Endothelial cell of umbilical vein (primary cell): ENCODE data around the gene DEDD. TPM values are rescaled to one million over a fixed set of nuclear protein-coding genes. Genes with fewer than 3 reads are reported as not detected.

Experiments
- BruUV-seq: library from RNA; stranded (reverse); fragments of 400-500 nt; replicated peaks from 2 replicates; lab custom pipeline; 2021; lab: Mats Ljungman, UMichigan
- CTCF ChIA-PET: fragments of 300-600, 350-600 bp; sonication (Branson Sonifier 250); formaldehyde crosslinking; loops from one replicate; lab custom pipeline; 2021; ENCODE audit warnings: antibody characterized with exemption, inconsistent platforms; lab: Charles Lee
- POLR2A ChIA-PET: fragments of 300-600, 350-600 bp; sonication (Branson Sonifier 250); formaldehyde crosslinking; loops from one replicate; lab custom pipeline; 2021; ENCODE audit warnings: antibody characterized with exemption, inconsistent platforms; lab: Charles Lee
- DNase-seq: peaks from one replicate; pipeline ENCODE4 v3.0.0-alpha.2; 2011; ENCODE audit warnings: low read depth, low spot score
- FAIRE-seq: peaks from 2 replicates; lab custom pipeline; 2011; peaks lifted over from hg19 to GRCh38; lab: Jason Lieb, UNC
- H2AFZ ChIP-seq: 2 replicates; pipeline ENCODE4 v1.6.0; 2012; ENCODE audit warnings: low read depth, low read length, control low read depth, inconsistent platforms
- H3K27ac ChIP-seq: 2 replicates; pipeline ENCODE4 v1.5.1; 2011; ENCODE audit warnings: low read depth, mild to moderate bottlenecking, control low read depth, low read length, moderate library complexity; ENCODE audit not compliant: insufficient read depth
- H3K27me3 ChIP-seq, 2 experiments: 2 replicates each; pipeline versions ENCODE4 v1.6.0 to v1.6.1; 2011; ENCODE audit warnings: low read length in 2 of 2, mixed read lengths in 1 of 2; ENCODE audit not compliant: control insufficient read depth in 2 of 2, insufficient read depth in 2 of 2
- H3K36me3 ChIP-seq, 2 experiments: 2 replicates in 1 of 2; 3 replicates in 1 of 2; pipeline ENCODE4 v1.5.1; 2011; ENCODE audit warnings: low read length in 2 of 2, mild to moderate bottlenecking in 1 of 2, moderate library complexity in 1 of 2; ENCODE audit not compliant: control insufficient read depth in 2 of 2, insufficient read depth in 2 of 2; ENCODE audit errors: extremely low read depth in 1 of 2
- H3K4me1 ChIP-seq: 3 replicates; pipeline ENCODE4 v1.5.1; 2011; ENCODE audit warnings: mild to moderate bottlenecking, low read length; ENCODE audit not compliant: control insufficient read depth, insufficient read depth; ENCODE audit errors: extremely low read depth
- H3K4me2 ChIP-seq: 2 replicates; pipeline ENCODE4 v1.6.1; 2011; ENCODE audit warnings: low read length, control low read depth, mixed read lengths; ENCODE audit not compliant: insufficient read depth
- H3K4me3 ChIP-seq, 3 experiments: fragments of 200-600 bp in 1 of 3; sonication (generic), shearing (Covaris generic) in 1 of 3; replicated peaks in 1 of 3; 2 replicates each; pipeline ENCODE4 v1.5.1; 2011 to 2016; ENCODE audit warnings: control low read depth in 3 of 3, low read length in 3 of 3, mild to moderate bottlenecking in 2 of 3, inconsistent platforms in 1 of 3, low read depth in 1 of 3, moderate library complexity in 1 of 3; ENCODE audit not compliant: insufficient read depth in 1 of 3
- H3K79me2 ChIP-seq: 2 replicates; pipeline ENCODE4 v1.6.0; 2012; ENCODE audit warnings: low read length, inconsistent platforms; ENCODE audit not compliant: control insufficient read depth, insufficient read depth
- H3K9ac ChIP-seq: replicated peaks from 2 replicates; pipeline ENCODE3; 2011; ENCODE audit warnings: low read length, control low read depth; ENCODE audit not compliant: insufficient read depth; ENCODE audit errors: extremely low read depth
- H3K9me1 ChIP-seq: replicated peaks from 3 replicates; pipeline ENCODE4 v1.6.0; 2011; ENCODE audit warnings: mild to moderate bottlenecking, low read length; ENCODE audit not compliant: control insufficient read depth, insufficient read depth; ENCODE audit errors: extremely low read depth
- H3K9me3 ChIP-seq: replicated peaks from 2 replicates; pipeline ENCODE4 v1.5.1; 2012; ENCODE audit warnings: low read length, inconsistent platforms; ENCODE audit not compliant: control insufficient read depth, insufficient read depth
- H4K20me1 ChIP-seq: replicated peaks from 2 replicates; pipeline ENCODE3; 2011; ENCODE audit warnings: mild to moderate bottlenecking, low read length; ENCODE audit not compliant: control insufficient read depth, insufficient read depth; ENCODE audit errors: extremely low read depth
- CTCF ChIP-seq, 2 donors: IDR thresholded peaks; 1 replicate in 1 of 2; 2 replicates in 1 of 2; pipeline ENCODE4 v1.5.1; 2011; ENCODE audit warnings: low read length in 2 of 2, mild to moderate bottlenecking in 2 of 2, moderate library complexity in 2 of 2, control low read depth in 1 of 2, inconsistent platforms in 1 of 2, low read depth in 1 of 2; ENCODE audit not compliant: insufficient read depth in 1 of 2; ENCODE audit errors: extremely low read depth in 1 of 2
- EZH2 ChIP-seq: IDR thresholded peaks from 2 replicates; pipeline ENCODE4 v1.6.1; 2012; ENCODE audit warnings: borderline replicate concordance, low read depth, mild to moderate bottlenecking, moderate library complexity, low read length, inconsistent platforms; ENCODE audit not compliant: severe bottlenecking
- FOS ChIP-seq: IDR thresholded peaks from 2 replicates; pipeline ENCODE4 v1.6.1; 2011; ENCODE audit warnings: mild to moderate bottlenecking, low read length, moderate library complexity, borderline replicate concordance; ENCODE audit not compliant: insufficient read depth
- GATA2 ChIP-seq: IDR thresholded peaks from 2 replicates; pipeline ENCODE4 v1.7.0; 2011; ENCODE audit warnings: low read depth, mild to moderate bottlenecking, moderate library complexity, mixed read lengths, low read length; ENCODE audit not compliant: insufficient read length, insufficient read depth
- JUN ChIP-seq: IDR thresholded peaks from 2 replicates; pipeline ENCODE4 v1.6.1; 2011; ENCODE audit warnings: borderline replicate concordance, low read depth; ENCODE audit not compliant: insufficient read length, insufficient read depth
- MAX ChIP-seq: IDR thresholded peaks from 2 replicates; pipeline ENCODE4 v1.6.1; 2011; ENCODE audit not compliant: insufficient read depth, insufficient read length
- MYC ChIP-seq: IDR thresholded peaks from one replicate; pipeline ENCODE4 v1.6.1; 2011; ENCODE audit warnings: mild to moderate bottlenecking, low read depth, low read length
- POLR2A ChIP-seq: IDR thresholded peaks from 2 replicates; pipeline ENCODE4 v1.6.1; 2012; ENCODE audit warnings: low read depth, mild to moderate bottlenecking, control low read depth, low read length
- POLR2AphosphoS5 ChIP-seq: IDR thresholded peaks from 2 replicates; pipeline ENCODE4 v1.6.1; 2012; ENCODE audit warnings: low read depth, mild to moderate bottlenecking, control low read depth, low read length, moderate library complexity; ENCODE audit not compliant: insufficient read depth
- dilution Hi-C: fragments of 300-500 bp; cut with MboI; formaldehyde crosslinking; loops from one replicate; pipeline ENCODE4 v1.15.0; 2019; ENCODE audit warnings: low sequenced_read_pairs; ENCODE audit not compliant: extremely low pct_ligation_motif_present
- intact Hi-C: fragments of 100-400 bp; cut with micrococcal nuclease; formaldehyde crosslinking; loops from one replicate; pipeline ENCODE4 v1.10.0; 2022
- polyA plus RNA-seq, 4 experiments: library from polyadenylated mRNA; depleted of rRNA in 3 of 4; stranded (reverse) in 3 of 4; unstranded in 1 of 4; fragments of >200 nt; gene quantifications; 2 replicates each; pipeline versions ENCODE4 v1.2.1 to v1.2.3, GENCODE V29; 2011 to 2012; ENCODE audit warnings: missing spikeins in 1 of 4
- total RNA-seq: library from RNA; stranded (reverse); gene quantifications from 2 replicates; pipeline ENCODE4 v1.2.3, GENCODE V29; 2021

The DEDD gene
- total and polyA plus RNA-seq, 2 donors (not counting 3 experiments of a cell fraction or from before 2014, with no cell fraction given): 50.2 to 78.3 TPM

- H3K4me3 ChIP-seq: peak overlapping the region; percentile 90 to 100 (median 94)
- DNase-seq (no peak), FAIRE-seq (no peak)
- H3K9me3 ChIP-seq: no peaks in the 10 kb centered on the region
- peak overlapping the region; percentile 77 for H3K4me2 ChIP-seq
- TF ChIP-seq FOS (no peak), POLR2A (no peak), MAX (no peak), POLR2AphosphoS5 (no peak), GATA2 (no peak), EZH2 (no peak), MYC (no peak), JUN (no peak), CTCF (IDR thresholded peaks at IDR 0.05; ENCODE audit: extremely low read depth in 1 of 2, insufficient read depth in 1 of 2, low read depth in 1 of 2, low read length in 2 of 2) (no peak)
- peaks cover 51% of the 10 kb centered on the region for H3K79me2 ChIP-seq
- dilution Hi-C loops (no loop called here), intact Hi-C loops (loop anchor here (1.0 kb wide), 1 partner anchor 88 kb away; the partner anchor contains the start of gene USF1)
- peaks cover 26% of the 10 kb centered on the region for H3K4me1 ChIP-seq
- peak overlapping the region; percentile 90 for H3K9ac ChIP-seq
- peak overlapping the region; percentile 65 for H2AFZ ChIP-seq
- peaks cover 7% of the 10 kb centered on the region in 2 experiments for H3K36me3 ChIP-seq
- POLR2A ChIA-PET: interaction anchor here (0.8 to 2.8 kb wide), 3 partner anchors 16 to 138 kb away, joined by 8 to 11 read pairs (median 11); partner anchors contain the start of genes NIT1, PFDN2 and UFC1
- no TSS peak for BruUV-seq
- H4K20me1 ChIP-seq: no peaks in the 10 kb centered on the region
- H3K9me1 ChIP-seq: no peaks in the 10 kb centered on the region
- CTCF ChIA-PET: interaction anchor here (0.7 to 2.9 kb wide), 10 partner anchors 21 to 299 kb away, joined by 3 to 14 read pairs (median 6); partner anchors contain the start of genes KLHDC9, PPOX and UFC1
- H3K27me3 ChIP-seq: no peaks in the 10 kb centered on the region
- H3K27ac ChIP-seq: peak overlapping the region; percentile 85
These were observed 813 bp upstream of the DEDD start for GRCh38 chr1:161133220-161133740.
